Measurements from ENCODE around the gene IL6ST.
"Not testable (repeated sequence)": the region's sequence is repeated elsewhere in the genome, so short reads cannot be mapped to it uniquely, and the experiment has no call there.

IL6ST gene
- 58.4 to 425 (median 140) reads per million in 18 experiments for total RNA-seq

DNA sequence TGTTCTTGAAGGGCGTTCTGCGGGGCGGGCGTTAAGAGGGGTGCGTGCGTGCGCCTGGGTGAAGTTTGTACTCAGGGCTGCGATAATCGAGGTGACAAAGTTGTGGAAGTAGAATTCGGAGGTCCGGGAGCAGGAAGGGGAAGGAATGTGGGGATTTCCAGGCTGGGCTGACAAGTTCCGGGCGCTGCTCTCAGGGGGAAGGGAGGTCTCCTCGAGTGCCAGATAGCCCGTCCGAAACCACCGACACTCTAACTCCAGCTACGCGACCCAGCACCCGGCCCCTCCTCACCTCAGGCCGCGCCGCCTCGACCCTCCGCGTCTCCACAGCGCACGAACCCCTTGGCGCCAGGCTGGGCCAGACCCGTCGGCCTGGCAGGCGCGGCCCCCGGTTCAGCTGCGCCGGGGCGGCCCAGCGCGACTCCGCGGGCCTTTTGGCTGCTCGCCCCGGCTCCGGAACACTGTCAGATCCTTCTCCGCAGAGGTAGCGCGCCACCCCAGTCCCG is at the start of gene IL6ST:
Gene IL6ST, minus strand, starts transcription at position 469 of the 503 bp plus-strand sequence. CDS start 18,685 bp downstream, outside the sequence.
- peak; percentile 51 to 73 for DNase-seq

DNA sequence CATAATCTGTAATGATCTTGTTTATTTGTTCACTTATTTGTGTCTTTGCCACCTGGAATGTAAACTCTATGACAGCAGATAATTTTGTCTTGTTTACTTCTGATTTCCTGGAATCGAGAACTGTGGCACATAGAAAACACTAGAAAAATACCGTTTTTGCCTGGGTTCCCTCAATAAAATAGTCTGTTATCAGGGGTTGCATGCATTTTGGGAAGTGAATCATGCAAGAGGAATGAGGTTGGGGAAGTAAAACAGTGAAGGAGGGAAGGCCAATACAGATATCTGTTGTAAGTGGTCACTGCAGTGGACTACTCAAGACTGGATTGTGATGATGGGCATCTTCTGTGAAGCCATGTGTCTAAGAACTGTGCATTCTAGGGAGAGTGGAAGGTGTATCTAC is 45.2 kb upstream of the IL6ST start:
- peak; percentile 27 to 54 for DNase-seq

DNA sequence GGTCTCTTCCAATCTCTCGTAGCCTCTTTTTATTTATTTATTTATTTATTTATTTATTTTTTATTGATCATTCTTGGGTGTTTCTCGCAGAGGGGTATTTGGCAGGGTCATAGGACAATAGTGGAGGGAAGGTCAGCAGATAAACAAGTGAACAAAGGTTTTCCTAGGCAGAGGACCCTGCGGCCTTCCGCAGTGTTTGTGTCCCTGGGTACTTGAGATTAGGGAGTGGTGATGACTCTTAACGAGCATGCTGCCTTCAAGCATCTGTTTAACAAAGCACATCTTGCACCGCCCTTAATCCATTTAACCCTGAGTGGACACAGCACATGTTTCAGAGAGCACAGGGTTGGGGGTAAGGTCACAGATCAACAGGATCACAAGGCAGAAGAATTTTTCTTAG is 43.4 kb upstream of the IL6ST start:
- not testable (repeated sequence) for DNase-seq

DNA sequence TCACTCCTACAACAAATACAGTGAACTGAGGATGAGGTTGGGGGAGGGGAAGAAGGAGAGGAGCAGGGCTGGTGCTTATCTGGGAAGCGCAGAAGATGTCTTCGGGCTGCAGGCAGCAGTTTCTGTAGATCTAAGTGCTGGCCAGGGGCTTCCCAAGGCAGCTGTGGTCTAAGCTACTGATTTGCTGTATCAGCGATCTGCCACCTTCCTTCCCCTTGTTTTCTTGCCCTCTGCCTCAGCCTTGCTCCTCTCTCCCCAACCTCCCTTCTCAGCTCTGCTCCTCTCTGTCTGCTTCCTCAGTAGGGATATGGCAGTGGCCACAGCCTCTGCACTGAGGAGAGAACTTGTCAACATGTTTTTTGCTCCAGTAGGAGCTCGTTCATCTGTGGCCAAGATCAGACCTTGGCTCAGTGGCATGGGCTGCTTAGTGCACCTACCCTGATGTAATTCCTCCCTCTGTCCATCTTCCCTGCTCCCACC is 42.8 kb upstream of the IL6ST start:
- no peak for DNase-seq

DNA sequence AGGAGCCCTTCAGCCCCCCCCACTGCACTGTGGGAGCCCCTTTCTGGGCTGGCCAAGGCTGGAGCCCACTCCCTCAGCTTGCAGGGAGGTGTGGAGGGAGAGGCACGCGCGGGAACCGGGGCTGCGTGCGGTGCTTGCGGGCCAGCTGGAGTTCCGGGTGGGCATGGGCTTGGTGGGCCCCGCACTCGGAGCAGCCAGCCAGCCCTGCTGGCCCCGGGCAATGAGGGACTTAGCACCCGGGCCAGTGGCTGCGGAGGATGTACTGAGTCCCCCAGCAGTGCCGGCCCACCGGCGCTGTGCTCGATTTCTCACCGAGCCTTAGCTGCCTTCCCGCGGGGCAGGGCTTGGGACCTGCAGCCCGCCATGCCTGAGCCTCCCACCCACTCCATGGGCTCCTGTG is 40.6 kb upstream of the IL6ST start:
- DNase-seq = not testable (repeated sequence)

DNA sequence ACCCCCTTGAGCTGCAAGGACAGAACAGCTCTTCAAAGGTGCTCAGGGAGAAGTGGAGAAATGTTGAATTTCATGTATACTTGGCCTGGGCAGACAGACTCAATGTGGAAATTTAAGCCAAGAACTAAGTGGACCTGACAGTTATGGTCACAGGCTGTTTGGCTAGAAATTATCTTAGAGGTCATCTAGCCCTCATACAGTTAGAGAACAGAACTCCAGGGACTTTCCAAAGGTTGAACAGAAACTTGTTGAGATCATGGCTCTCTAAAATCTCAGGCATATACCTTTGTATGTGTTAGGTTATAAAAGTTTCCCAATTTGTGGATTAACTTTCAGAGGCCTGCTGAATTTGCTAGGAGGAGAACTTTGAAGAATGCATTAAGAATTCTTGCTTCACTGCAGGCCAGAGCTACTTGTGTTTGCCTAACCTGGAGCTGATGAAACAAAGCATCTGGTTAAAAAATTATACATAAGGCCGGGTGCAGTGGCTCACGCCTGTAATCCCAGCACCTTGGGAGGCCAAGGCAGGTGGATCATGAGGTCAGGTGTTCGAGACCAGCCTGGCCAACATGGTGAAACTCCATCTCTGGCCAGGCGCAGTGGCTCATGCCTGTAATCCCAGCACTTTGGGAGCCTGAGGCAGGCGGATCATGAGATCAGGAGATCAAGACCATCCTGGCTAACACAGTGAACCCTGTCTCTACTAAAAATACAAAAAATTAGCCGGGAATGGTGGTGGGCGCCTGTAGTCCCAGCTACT is 35.3 kb upstream of the IL6ST start:
- not testable (repeated sequence) for DNase-seq

DNA sequence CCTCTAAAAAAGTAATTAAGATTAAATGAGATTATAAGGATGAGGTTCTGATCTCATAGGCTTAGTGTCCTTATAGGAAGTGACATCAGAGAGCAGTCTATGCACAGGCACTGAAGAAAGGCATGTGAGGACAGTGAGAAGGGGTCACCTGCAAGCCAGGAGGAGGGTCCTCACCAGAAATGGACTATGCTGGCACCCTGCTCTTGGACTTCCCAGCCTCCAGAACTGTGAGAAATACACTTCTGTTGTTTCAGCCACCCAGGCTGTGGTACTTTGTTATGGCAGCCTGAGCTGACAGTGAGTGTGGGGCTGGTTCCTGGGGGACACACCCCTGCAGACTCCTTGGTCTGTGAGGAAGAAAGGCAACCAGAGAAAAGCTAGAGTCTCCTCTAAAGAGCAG is 34.7 kb upstream of the IL6ST start:
- no peak for DNase-seq

DNA sequence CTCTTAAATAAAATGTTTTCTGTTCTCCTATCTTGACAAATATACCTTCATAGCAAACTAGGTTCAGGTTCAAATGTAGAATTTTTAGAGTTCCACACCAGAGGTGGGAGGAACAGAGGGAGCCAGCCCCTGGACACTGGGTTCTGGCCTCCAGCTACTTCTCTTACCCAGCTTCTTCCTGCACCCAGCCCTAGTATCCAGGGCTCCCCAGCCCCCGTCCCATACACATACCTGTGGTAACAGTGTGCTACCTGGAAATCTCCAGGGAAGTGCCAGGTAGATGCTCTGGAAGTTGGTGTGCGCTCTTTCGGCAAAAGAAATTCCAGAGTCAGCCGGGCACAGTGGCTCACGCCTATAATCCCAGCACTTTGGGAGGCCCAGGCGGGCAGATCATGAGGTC is 33.9 kb upstream of the IL6ST start:
- no peak for DNase-seq

DNA sequence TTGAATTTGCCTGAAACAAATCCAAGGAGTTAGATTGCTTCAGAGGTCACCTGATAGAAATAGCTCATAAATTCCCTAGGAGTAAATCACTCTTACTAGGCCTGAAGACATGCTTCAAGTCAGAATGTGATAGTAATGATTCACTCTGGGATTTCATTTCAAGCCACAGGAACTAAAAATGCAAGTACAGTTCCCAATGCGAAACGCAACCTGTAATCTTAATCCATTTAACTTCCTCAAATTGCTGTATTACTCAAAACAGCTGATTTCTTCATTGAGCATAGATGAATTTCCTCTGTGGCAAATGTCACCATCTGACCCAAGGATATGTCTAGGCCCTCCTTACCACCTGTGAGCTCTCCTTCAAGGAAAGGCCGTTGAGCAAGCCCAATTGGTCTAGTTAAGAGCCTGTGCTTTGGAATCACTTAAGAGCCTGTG is 32.1 kb upstream of the IL6ST start:
- peak; percentile 85 to 95 for DNase-seq

DNA sequence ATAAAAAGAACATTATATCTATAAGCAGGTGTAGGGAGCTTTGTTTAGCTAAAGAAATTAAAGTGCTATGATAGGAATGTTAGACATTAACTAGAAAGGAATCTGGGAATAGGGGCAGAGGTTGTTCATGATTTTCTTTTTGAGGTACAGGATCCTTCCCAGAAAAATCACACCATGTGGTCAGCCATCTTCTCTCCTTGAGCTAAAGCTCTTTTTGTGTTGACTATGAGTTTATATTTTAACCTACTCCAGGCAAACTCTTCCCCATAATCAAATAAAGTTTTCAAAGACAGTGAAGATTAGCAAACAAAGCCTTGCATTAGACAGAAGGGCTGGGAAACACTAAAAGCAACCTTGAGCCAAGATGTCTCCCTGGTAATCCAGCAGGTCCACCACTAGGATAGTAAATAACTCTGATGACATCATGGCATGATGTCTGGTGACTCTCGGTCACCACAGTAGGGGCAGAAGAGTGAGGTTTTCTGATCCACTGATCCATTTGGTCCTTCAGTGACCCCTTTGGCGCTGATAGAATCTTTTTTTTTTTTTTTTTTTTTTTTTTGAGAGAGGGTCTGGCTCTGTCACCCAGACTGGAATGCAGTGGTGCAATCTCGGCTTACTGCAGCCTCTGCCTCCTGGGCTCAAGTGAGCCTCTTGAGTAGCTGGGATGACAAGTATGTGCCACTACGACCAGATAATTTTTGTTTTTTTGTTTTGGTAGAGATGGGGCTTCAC is 30.6 kb upstream of the IL6ST start:
- DNase-seq = peak in 1 of 2 donors; percentile 24

DNA sequence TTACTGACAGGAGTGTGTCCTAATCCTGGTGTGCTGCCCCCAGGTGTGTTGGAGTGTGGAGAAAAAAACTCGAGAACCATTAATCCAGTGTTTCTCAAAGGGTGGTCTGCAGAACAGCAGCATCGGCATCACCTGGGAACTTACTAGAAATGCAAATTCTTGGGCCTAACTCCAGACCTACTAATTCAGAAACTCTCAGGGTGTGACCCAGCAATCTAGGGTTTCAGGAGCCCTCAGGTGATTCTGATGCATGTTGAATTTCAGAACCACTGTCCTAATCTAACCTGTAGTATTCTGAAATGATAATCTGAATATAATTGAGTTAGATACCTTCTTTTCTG is 30.0 kb upstream of the IL6ST start:
- no peak for DNase-seq

DNA sequence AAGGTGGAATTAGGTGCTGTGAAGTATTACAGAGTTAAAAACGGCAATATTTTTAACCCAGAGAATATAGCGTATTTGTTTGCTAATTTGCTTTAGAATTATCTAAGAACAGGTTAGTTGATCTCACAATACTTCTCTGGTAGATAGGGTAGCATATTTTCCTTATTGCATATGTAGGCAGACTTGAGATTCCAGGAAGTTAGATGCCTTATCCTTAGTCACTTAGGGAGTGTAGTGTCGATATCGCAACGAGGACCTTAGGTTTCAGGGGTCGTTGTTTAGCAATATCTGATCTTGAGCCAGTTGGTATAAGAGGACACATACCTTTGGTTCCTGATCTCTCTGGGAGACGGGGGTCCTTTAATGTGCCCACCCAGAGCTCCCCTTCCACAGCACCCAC is 28.5 kb upstream of the IL6ST start:
- DNase-seq = no peak

DNA sequence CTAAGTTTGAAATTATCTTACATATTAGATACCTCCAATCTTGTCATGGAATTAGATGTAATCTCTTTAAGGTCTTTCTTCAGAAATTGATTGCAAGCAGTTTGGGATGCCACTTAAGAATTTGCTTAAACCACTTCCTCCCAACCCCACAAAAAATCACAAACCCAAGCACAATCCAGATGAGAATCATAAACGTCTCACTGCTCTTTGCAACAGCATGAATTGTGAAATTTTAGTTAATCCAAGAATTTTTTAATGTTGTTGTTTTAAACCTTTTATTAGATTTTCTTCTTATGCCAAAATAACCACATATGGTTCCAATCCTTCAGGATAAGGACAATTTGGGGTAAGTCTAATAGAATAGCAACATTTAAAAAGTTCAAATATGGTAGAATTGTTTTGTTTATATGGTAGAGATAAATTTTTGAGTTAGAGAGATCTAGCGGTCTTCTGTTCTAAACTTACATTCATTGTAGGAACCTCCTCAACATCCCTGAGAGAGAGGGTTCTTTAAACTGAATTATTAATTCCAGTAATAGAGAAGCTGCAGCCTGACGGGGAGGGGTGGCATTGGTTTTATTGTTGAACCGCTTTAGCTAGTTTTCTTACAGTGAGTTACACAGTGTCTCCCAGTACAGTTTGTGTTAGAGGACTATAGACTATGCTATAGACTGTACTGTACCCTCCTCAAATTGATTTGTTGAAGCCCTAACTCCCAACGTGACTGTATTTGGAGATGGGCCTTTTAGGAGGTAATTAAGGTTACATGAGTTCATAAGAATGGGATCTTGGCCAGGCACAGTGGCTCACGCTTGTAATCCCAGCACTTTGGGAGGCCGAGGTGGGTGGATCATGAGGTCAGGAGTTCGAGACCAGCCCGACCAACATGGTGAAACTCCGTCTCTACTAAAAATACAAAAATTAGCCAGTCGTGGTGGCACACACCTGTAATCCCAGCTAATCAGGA is 24.8 kb upstream of the IL6ST start:
- peak; percentile 43 to 53 for DNase-seq

DNA sequence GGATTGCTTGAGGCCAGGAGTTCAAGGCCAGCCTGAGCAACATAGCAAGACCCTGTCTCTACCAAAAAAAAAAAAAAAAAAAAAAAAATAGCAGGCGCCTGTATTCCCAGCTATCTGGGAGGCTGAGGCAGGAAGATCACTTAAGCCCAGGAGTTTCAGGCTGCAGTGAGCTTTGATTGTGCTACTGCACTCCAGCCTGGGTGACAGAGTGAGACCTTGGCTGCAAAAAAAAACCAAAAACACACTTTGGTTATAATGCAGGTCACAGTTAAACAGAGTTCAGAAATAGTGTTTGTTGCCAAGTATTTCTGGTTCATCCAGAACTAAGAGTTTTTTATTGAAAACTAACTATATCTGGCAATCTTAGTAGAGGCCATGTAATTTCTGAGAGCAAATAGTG is 24.1 kb upstream of the IL6ST start:
- no peak for DNase-seq

DNA sequence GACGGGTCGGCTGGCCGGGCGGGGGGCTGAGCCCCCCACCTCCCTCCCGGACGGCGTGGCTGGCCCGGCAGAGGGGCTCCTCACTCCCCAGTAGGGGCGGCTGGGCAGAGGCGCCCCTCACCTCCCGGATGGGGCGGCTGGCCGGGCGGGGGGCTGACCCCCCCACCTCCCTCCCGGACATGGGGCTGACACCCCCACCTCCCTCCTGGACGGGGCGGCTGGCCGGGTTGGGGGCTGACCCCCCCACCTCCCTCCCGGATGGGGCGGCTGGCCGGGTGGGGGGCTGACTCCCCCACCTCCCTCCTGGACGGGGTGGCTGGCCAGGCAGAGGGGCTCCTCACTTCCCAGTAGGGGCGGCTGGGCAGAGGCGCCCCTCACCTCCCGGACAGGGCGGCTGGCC is 19.9 kb upstream of the IL6ST start:
- not testable (repeated sequence) for DNase-seq

DNA sequence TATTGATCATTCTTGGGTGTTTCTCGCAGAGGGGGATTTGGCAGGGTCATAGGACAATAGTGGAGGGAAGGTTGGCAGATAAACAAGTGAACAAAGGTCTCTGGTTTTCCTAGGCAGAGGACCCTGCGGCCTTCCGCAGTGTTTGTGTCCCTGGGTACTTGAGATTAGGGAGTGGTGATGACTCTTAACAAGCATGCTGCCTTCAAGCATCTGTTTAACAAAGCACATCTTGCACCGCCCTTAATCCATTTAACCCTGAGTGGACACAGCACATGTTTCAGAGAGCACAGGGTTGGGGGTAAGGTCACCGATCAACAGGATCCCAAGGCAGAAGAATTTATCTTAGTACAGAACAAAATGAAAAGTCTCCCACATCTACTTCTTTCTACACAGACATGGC is 19.2 kb upstream of the IL6ST start:
- not testable (repeated sequence) for DNase-seq

DNA sequence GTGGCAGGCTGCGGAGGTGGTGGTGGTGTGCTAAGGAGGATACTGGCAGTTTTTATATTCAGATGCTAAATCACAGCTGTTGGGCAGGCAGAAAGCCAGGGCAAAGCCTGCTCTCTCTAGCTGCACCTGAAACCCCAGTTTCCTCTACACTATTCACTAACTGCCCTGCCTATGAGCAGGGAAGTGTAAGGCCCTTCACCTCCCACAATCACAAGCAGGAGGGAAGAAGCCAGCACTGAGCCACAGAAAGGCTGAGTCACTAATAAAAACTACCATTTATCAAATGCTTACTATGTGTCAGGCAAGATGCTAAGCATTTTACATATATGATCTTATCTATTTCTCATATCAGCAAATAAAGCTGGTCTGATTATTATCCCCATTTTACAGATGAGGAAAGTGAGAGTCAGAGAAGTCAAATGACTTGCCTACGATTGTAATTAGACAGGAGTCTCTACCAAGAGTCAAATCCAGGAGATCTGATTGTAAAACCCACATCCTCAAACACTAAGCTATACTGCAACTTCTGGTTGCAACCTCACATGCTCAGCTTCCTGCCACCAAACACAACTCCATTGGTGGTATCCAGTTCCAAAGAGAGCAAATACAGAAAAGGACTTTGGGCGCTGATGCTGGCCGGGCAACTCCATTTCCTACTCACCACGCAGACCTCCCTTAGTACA is 17.7 kb upstream of the IL6ST start:
- DNase-seq = peak; percentile 42 to 49

DNA sequence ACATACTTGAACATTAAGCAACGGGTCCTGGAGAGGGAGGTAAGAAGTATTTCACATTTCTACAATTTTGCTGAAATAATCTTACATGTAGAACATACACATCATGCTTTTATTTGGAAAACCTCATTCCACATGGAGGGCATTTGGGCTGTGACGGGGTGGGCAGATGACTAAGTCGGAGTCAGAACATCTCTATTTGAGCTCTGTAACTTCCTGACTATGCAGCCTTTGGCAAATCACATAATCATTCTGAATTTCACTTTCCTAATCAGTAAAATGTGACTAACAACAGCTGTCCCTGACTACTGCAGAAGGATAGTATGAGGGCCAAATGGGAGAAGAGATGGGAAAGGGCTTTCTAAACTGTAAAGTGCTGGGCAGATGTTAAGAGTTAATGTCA is 17.1 kb upstream of the IL6ST start:
- DNase-seq = peak; percentile 50 to 52

DNA sequence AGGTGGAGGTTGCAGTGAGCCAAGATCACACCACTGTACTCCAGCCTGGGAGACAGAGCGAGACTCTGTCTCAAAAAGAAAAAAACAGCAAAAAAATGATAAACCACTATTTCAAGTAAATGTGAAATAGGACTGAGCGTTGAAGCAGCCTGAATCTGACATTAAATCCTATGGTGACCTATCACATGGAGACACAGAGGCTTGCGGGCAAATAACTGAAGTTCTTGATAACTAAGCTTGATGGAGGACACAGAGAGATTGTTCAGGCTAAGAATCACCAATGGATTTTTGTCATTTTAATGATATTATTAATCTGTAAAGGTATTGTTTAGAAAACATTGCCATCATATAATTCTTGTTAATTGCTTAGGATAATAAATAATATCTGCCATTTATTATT is 15.7 kb upstream of the IL6ST start:
- DNase-seq = no peak

DNA sequence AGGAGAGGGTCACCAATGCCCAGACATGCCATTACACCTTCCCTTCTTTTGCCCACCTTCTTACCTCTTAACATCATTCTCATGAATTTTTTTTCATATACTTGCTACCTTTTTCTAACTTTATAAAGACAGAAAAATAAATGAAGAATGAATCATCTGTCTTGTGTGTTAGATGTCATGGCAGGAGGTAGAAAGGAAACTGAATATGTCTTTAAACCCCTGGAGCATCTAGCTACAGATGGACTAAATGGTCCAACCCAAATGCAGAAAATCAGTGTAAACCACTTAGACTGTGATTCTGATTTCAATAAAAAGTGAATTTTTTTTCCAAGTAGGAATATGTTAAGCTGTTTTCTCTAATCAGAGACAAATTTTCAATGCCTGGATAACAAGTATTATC is 11.8 kb upstream of the IL6ST start:
- no peak for DNase-seq

DNA sequence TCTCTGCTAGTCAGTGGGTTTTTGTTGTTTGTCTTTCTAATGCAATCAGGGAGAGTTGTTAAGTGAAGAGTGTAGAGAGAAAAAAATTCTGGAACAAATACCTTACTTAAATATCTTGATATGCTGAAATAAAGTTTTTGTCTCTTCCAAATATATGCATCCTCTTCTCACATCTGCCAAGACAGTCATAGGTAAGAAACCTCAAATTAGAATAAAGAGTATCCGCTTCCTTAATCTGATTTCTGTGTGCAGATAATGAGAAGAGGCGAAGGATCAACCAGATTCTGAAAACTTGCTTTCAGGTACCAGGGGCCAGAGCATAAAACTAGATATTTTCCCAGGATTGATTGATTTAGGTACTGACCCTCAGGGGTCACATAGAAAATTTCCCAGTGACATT is 11.3 kb upstream of the IL6ST start:
- no peak for DNase-seq

DNA sequence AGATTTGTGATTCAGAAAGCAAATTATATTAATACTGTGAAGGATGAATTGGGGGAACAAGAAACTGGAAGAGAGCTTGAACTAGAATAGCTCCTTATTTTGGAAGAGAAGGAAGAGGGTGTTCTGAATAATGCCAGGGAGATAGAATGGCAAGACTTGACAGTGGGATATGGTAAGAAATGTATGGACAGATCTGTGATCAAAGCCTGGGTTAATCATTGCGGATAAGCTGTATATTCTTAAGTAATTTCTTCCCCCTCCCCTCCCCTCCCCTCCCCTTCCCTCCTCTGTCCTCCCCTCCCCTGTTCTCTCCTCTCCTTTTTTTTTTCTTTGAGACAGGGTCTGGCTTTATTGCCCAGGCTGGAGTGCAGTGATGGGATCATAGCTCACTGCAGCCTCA is 10.1 kb upstream of the IL6ST start:
- DNase-seq = no peak
